HepG2 (cell line): ENCODE results near the gene PFDN2. TPM values are rescaled to one million over a fixed set of nuclear protein-coding genes. Genes with fewer than 3 reads are reported as not detected.

Experiments used
- ATAD3A ChIP-seq: sonication (generic); formaldehyde crosslinking; IDR thresholded peaks from 2 replicates; pipeline ENCODE4 v1.4.0; 2020; ENCODE audit warnings: missing genetic modification reagents
- CBFB ChIP-seq: sonication (generic); formaldehyde crosslinking; IDR thresholded peaks from 2 replicates; pipeline ENCODE4 v1.4.0; 2020; ENCODE audit warnings: missing genetic modification reagents
- HCFC1 ChIP-seq: fragments of 150-350 bp; IDR thresholded peaks from 2 replicates; pipeline ENCODE4 v1.6.1; 2014; ENCODE audit warnings: low read depth, low read length
- IKZF1 ChIP-seq: fragments of 450-650 bp; IDR thresholded peaks from 2 replicates; pipeline ENCODE4 v1.7.1; 2016
- KDM5A ChIP-seq: fragments of 200-600 bp; sonication (generic); IDR thresholded peaks from 2 replicates; pipeline ENCODE4 v1.7.0; 2018; ENCODE audit warnings: antibody characterized with exemption, mild to moderate bottlenecking, low read length, borderline replicate concordance
- MIER2 ChIP-seq: IDR thresholded peaks from 2 replicates; pipeline ENCODE4 v1.6.1; 2016; ENCODE audit warnings: missing biosample characterization, missing genetic modification reagents
- NFE2L2 ChIP-seq: fragments of 150-350 bp; IDR thresholded peaks from 2 replicates; pipeline ENCODE4 v1.6.1; 2014; ENCODE audit warnings: low read length
- PHB2 ChIP-seq: fragments of 450-650 bp; IDR thresholded peaks from 2 replicates; pipeline ENCODE4 v1.6.1; 2018; ENCODE audit not compliant: partially characterized antibody
- PTBP1 ChIP-seq: fragments of 200-400 bp; formaldehyde crosslinking; IDR thresholded peaks from 2 replicates; pipeline ENCODE4 v1.6.1; 2018; ENCODE audit warnings: low read length, low read depth; ENCODE audit not compliant: poor library complexity, severe bottlenecking
- SCMH1 ChIP-seq: sonication (generic); formaldehyde crosslinking; IDR thresholded peaks from 2 replicates; pipeline ENCODE4 v1.9.0; 2021; ENCODE audit warnings: missing genetic modification reagents, mild to moderate bottlenecking, borderline replicate concordance
- SMAD9 ChIP-seq: sonication (generic); formaldehyde crosslinking; IDR thresholded peaks from 2 replicates; pipeline ENCODE4 v1.5.1; 2020; ENCODE audit warnings: mild to moderate bottlenecking, missing genetic modification reagents
- SMARCC2 ChIP-seq: fragments of 450-650 bp; IDR thresholded peaks from 2 replicates; pipeline ENCODE4 v1.6.1; 2017; ENCODE audit warnings: antibody characterized with exemption, mild to moderate bottlenecking
- SNAI1 ChIP-seq: sonication (generic); formaldehyde crosslinking; IDR thresholded peaks from 2 replicates; pipeline ENCODE4 v1.5.0; 2020; ENCODE audit warnings: mild to moderate bottlenecking, missing genetic modification reagents, borderline replicate concordance
- SRF ChIP-seq: IDR thresholded peaks from 2 replicates; pipeline ENCODE4 v1.6.1; 2011; ENCODE audit warnings: mild to moderate bottlenecking, low read depth, low read length, moderate library complexity
- TFAP4 ChIP-seq: sonication (generic); IDR thresholded peaks from 2 replicates; pipeline ENCODE4 v1.6.1; 2016; ENCODE audit warnings: low read depth, borderline replicate concordance
- ZFP91 ChIP-seq: sonication (generic); formaldehyde crosslinking; IDR thresholded peaks from 2 replicates; pipeline ENCODE4 v1.9.0; 2022; ENCODE audit warnings: missing genetic modification reagents, mild to moderate bottlenecking, borderline replicate concordance
- ZMYM4 ChIP-seq: sonication (generic); formaldehyde crosslinking; IDR thresholded peaks from 2 replicates; pipeline ENCODE4 v1.8.1; 2023; ENCODE audit warnings: mild to moderate bottlenecking, missing genetic modification reagents
- ZNF230 ChIP-seq: sonication (generic); formaldehyde crosslinking; IDR thresholded peaks from 2 replicates; pipeline ENCODE4 v1.4.0; 2020; ENCODE audit warnings: mild to moderate bottlenecking, missing genetic modification reagents
- ZNF430 ChIP-seq: sonication (generic); formaldehyde crosslinking; IDR thresholded peaks from 2 replicates; pipeline ENCODE4 v1.9.0; 2021; ENCODE audit warnings: mild to moderate bottlenecking, missing genetic modification reagents
- ZNF512 ChIP-seq: sonication (generic); formaldehyde crosslinking; IDR thresholded peaks from 2 replicates; pipeline ENCODE4 v1.4.0; 2020; ENCODE audit warnings: mild to moderate bottlenecking, missing genetic modification reagents
- ZNF709 ChIP-seq: sonication (generic); formaldehyde crosslinking; IDR thresholded peaks from 2 replicates; pipeline ENCODE4 v1.5.0; 2020; ENCODE audit warnings: mild to moderate bottlenecking, missing genetic modification reagents
- polyA plus RNA-seq, 8 experiments: library from polyadenylated mRNA; depleted of rRNA in 3 of 8; stranded (reverse) in 7 of 8; unstranded in 1 of 8; fragments of >200 nt; fragmentation: Illumina TruSeq in 4 of 8; extraction: Trizol in 4 of 8; gene quantifications; 2 replicates each; pipeline versions ENCODE4 v1.2.1 to v1.2.3, GENCODE V29; 2011 to 2016; ENCODE audit warnings: low read depth in 4 of 8, missing spikeins in 1 of 8, mixed read lengths in 1 of 8; ENCODE audit not compliant: insufficient read depth in 1 of 8
- total RNA-seq, 5 experiments: library from RNA; depleted of rRNA; stranded (reverse); fragments of >200 nt; fragmentation: Illumina TruSeq; extraction: Trizol; gene quantifications; 2 replicates each; pipeline ENCODE4 v1.2.3, GENCODE V29; 2016; ENCODE audit warnings: low read depth in 1 of 5
- TF ChIP-seq, protein P1 (sequence below): sonication (generic); formaldehyde crosslinking; conservative IDR thresholded peaks from 2 replicates; pipeline ENCODE4 v1.4.0; 2020; ENCODE audit warnings: missing genetic modification reagents
- TF ChIP-seq, protein P2 (sequence below): IDR thresholded peaks from 2 replicates; pipeline ENCODE4 v1.6.1; 2016; ENCODE audit warnings: mild to moderate bottlenecking

Gene PFDN2
- total and polyA plus RNA-seq, 2 of the 13 experiments (the other 11 are each of a cell fraction or from before 2014, with no cell fraction given) = 62.6 to 63.6 TPM

DNA sequence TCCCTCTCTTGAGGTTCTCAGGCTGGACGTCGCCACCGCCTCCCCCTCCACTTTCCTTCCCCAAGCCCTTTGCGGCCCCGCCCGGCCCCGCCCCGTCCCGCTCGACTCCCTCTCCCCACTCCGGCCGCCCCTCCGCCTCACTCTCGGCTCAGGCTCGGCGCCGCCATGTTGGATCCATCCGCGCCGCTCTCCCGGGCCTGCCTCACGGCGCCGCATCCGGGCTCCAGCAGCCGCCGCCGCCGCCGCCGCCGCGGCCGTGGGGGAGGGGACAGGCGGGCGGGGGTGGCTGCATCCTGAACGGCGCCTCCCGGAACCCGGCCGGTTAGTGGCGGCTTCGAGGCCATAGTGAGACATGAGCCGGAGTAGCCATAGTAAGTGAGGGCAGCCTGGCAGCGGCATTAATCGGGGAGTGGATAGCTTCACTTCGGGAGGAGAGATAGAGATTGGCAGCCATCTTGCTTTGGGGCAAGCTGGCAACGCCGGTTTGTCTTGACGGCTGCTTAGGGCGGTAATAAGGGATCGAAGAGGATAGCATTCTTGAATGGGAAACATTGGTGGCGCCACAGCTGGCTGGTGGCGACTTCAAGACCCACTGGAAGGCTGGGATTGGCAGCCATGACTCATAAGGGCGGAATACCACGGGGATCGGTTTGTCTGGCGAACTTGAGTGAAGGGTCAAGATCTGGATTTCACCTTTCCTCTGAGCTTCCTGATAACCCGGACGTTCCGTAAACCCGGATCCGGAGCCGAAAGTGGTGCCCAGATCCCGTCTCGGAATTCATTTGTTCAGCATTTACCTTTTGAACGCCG, 14.8 kb upstream of the PFDN2 start, which contains the start of gene DEDD (continued):
- peak; percentile 69 for TF ChIP-seq KDM5A
- no peak for TF ChIP-seq SNAI1
- no peak for TF ChIP-seq NFE2L2
- TF ChIP-seq IKZF1 = no peak
- TF ChIP-seq ZNF512 (CRISPR knock-in tag) = no peak
- TF ChIP-seq SMAD9 (CRISPR knock-in tag) = no peak
- peak; percentile 35; the same call in 1 of the 2 replicates for TF ChIP-seq ZNF230
- no peak for TF ChIP-seq PTBP1
- TF ChIP-seq, protein P1, sequence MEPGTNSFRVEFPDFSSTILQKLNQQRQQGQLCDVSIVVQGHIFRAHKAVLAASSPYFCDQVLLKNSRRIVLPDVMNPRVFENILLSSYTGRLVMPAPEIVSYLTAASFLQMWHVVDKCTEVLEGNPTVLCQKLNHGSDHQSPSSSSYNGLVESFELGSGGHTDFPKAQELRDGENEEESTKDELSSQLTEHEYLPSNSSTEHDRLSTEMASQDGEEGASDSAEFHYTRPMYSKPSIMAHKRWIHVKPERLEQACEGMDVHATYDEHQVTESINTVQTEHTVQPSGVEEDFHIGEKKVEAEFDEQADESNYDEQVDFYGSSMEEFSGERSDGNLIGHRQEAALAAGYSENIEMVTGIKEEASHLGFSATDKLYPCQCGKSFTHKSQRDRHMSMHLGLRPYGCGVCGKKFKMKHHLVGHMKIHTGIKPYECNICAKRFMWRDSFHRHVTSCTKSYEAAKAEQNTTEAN (CRISPR knock-in tag) = 0 out of 2 replicates have a peak, but pooled peaks have one; percentile 23
- no peak for TF ChIP-seq ZNF709 (CRISPR knock-in tag)
- no peak for TF ChIP-seq MIER2 (CRISPR knock-in tag)
- no peak for TF ChIP-seq PHB2
- TF ChIP-seq ZFP91 = no peak; the same call in 1 of the 2 replicates
- peak; percentile 13; the same call in 1 of the 2 replicates for TF ChIP-seq CBFB (CRISPR knock-in tag)
- TF ChIP-seq SMARCC2 = no peak
- no peak for TF ChIP-seq SCMH1 (CRISPR knock-in tag)
- TF ChIP-seq, protein P2, sequence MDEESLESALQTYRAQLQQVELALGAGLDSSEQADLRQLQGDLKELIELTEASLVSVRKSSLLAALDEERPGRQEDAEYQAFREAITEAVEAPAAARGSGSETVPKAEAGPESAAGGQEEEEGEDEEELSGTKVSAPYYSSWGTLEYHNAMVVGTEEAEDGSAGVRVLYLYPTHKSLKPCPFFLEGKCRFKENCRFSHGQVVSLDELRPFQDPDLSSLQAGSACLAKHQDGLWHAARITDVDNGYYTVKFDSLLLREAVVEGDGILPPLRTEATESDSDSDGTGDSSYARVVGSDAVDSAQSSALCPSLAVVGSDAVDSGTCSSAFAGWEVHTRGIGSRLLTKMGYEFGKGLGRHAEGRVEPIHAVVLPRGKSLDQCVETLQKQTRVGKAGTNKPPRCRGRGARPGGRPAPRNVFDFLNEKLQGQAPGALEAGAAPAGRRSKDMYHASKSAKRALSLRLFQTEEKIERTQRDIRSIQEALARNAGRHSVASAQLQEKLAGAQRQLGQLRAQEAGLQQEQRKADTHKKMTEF (CRISPR knock-in tag) = no peak
- peak; percentile 81 for TF ChIP-seq HCFC1
- no peak for TF ChIP-seq ZMYM4 (CRISPR knock-in tag)
- no peak for TF ChIP-seq ATAD3A
- TF ChIP-seq TFAP4 = peak; percentile 69; the same call in 1 of the 2 replicates
- TF ChIP-seq ZNF430 = no peak
- no peak for TF ChIP-seq SRF
